Left colon (tissue), 2 donors: ENCODE measurements around the gene NUPR2. TPM values are rescaled to one million over a fixed set of nuclear protein-coding genes. Genes with fewer than 3 reads are reported as not detected.
"Not testable (repeated sequence)": the region's sequence is repeated elsewhere in the genome, so short reads cannot be mapped to it uniquely, and the experiment has no call there.

Experiments used
- ATAC-seq: fragments of 200-7000 bp; cut with Tn5 transposase; one replicate; pipeline ENCODE4 v1.9.1; 2020; ENCODE audit warnings: mild to moderate bottlenecking, moderate library complexity
- DNase-seq, 2 donors: peaks; one replicate each; pipeline ENCODE4 v3.0.0-alpha.2; 2020
- intact Hi-C, 2 donors: fragments of 100-400 bp; cut with DNase I in 1 of 2; cut with micrococcal nuclease in 1 of 2; formaldehyde crosslinking; loops; one replicate each; pipeline versions ENCODE4 v1.11.2 to v1.14.0; 2022; cut with DNase I, micrococcal nuclease
- long read RNA-seq: library from polyadenylated mRNA; unstranded; transcript quantifications from one replicate; pipeline ENCODE4 v2.0.0, GENCODE V29; 2021
- total RNA-seq, 2 donors: library from RNA; stranded (reverse); fragmentation: NEBNext Ultra II Directional; extraction: Animal tissue kit (Norgen Biotek cat#: 25700); gene quantifications; one replicate each; pipeline ENCODE4 v1.2.1, GENCODE V29; 2021
- donor health status: DM: no; HTN: no; CAD: no.
- donor health status: DM: yes; HTN: yes; CAD: no.

The NUPR2 gene, protein sequence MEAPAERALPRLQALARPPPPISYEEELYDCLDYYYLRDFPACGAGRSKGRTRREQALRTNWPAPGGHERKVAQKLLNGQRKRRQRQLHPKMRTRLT
- total RNA-seq: 1 to 10 TPM in 1 of 2 donors, under 1 TPM in 1; 0.95 to 1.4 TPM
- long read RNA-seq: 0 reads

DNA sequence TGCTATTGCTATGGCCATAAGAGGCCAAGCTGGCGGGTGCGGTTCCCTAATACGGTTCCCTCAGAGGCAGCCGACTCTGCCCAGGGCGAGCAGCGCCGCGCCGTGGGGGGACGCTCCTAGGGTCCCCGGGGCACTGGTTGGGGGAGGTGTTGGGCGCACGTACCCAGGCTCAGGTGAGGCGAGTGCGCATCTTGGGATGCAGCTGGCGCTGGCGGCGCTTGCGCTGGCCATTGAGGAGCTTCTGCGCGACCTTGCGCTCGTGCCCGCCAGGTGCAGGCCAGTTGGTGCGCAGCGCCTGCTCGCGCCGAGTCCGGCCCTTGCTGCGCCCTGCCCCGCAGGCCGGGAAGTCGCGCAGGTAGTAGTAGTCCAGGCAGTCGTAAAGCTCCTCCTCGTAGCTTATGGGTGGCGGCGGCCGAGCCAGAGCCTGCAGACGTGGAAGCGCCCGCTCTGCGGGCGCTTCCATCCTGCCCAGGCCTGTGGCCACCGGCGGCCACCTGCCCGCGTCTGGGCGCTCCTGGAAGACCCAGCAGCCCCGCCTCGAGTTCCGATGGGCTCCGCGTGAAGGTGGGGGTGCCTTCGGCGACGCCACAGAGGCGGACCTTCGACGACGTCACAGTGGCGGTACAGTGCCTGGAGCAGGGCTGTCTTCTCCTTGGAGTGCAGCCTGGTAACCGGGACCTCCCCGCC is at the start of gene NUPR2:
NUPR2 (minus strand) TSS at position 566 of the 687 bp plus-strand sequence; CDS start at position 463, 103 bp downstream.
- intact Hi-C loops: no loop called here
- ATAC-seq: peak; percentile 99
- peak in 1 of 2 donors; percentile 28 for DNase-seq

DNA sequence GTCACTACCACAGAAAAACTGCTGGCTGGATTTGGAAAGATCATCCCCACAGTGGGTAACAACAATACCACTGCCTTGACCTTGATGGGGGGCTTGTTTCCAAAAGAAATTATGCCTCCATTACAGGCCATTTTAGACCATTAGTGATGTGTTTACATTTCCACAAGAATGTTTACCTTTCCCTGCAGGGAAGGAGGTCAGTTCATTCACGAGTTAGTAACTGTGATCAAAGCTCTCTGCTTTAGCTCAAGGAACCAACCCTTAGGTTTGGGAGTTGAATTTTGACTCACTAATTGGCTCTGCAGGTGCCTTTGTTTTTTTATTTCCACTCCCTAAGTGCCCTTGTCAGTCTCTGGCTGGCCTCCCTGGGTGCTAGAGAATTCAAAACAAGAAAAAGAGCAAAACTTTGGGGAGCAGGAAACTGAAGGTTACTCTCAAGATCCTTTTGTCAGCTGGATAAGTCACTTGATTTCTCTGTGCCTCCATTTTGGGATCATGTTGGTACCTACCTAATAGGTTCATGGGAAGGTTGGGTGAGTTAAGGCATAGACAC is 41.1 kb upstream of the NUPR2 start:
- DNase-seq: no peak
- no peak for ATAC-seq
- intact Hi-C loops: no loop called here

DNA sequence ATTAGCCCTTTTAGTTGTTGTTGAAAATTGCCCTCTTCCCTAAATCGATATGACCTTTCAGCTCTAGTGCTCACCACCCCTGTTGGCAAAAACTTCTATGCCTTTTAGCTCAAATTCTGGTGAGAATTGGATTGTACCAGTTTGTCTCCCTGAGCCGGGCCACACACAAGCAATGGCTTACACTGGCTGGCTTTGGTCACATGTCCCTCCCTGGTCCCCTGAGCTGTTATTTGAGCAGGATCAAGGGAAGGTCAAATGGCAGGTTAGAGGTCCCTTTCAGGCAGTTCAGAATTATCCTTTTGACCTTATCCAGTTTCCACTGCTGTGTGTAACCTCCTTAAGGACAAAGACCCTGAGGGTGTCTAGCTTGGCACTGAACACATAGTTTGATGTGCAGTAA is 14.8 kb upstream of the NUPR2 start:
- DNase-seq, ATAC-seq, intact Hi-C loops: not testable (repeated sequence)

DNA sequence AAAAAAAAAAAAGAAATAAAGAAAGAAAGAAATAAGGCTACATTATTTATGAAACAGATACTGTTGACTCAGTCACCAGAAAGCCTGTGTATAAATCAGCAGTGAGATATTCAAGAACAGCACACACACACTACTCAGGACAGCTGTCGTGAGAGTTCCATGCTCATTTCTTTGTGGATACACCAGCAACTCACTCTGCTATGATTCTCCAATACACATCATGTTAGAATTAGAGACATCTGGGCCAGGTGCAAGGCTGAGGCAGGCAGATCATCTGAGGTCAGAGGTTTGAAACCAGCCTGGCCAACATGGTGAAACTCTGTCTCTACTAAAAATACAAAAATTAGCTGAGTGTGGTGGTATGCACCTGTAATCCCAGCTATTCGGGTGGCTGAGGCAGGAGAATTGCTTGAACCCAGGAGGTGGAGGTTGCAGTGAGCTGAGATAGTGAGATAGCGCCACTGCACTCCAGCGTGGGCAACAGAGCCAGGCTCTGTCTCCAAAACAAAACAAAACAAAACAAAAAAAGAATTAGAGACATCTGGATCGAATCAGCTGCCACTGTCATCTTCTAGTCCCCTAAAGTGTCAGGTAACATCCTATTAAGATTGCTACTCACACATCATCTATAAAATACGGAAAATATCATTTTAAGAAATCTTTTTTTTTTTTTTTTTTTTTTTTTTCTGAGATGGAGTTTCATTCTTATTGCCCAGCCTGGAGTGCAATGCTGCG is 11.2 kb upstream of the NUPR2 start:
- no peak for DNase-seq
- intact Hi-C loops: no loop called here
- ATAC-seq: no peak

DNA sequence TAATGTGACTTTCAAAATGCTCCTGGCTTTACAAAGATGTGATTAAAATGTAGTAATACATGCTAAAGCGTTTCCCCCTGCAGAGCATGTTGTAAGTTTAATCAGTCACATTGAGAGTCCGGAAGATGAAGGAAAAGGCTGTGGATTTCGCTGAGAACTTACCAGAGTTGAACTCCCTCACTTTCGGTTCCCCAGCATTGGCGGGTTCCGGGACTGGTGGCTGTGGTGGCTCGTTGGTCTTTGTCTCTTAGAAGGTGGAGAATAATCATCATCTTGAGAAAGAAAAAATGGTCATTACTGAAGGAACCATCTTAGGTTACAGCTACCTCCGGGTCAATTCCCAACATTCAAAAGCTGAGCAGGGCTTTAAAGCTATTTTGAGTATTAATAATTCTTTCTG is 9.6 kb upstream of the NUPR2 start:
- intact Hi-C loops: no loop called here
- ATAC-seq (no peak), DNase-seq (no peak)

DNA sequence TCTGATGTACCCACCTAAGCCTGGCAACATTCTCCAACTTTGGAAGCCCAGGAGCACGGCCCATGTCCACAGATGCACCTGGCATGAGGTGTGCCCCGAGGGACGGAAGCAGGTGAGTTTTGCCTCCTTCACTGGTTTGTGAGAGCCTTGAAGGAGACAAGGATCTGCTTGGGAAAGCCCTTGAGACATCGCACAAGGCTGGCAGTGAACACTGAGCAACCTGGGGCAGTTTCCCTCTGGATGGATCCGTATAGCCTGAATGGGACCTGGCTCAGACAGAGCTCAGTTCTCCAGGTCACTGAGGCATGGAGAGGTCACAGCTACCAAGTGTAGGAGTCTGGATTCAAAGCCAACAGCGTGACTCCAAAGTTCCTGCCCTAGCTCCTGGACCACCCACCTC is 8.8 kb upstream of the NUPR2 start:
- intact Hi-C loops: no loop called here
- DNase-seq (no peak), ATAC-seq (no peak)

DNA sequence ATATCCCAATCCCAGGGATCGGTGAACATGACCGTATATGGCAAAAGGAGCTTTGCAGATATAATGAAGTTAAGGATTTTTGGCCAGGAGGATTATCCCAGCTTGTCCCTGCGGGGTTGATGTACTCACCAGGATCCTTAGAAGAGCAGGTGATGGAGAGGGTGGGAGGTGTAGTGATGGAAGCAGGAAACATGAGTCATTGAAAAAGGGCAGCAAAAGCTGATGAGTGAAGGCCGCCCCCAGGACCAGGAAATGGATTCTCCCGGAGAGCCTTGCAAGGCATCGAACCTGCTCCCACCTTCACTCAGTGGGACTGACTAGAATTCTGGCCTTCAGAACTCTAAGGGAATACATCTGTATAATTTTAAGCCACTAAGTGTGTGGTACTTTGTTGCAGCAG is 5.2 kb upstream of the NUPR2 start:
- DNase-seq: no peak
- no peak for ATAC-seq
- intact Hi-C loops: no loop called here

DNA sequence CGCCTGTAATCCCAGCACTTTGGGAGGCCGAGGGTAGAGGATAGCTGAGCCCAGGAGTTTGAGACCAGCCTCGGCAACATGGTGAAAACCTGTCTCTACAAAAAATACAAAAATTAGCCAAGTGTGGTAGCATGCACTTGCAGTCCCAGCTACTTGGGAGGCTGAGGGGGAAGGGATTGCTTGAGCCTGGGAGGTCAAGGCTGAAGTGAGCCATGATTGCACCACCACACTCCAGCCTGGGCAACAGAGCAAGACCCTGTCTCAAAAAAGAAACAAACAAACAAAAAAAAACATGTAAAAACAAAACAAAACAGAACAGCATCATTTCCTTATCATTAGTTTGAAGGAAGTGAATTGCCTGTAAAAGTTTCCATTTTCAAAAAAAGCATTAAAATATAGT is 4.0 kb downstream of the NUPR2 start:
- ATAC-seq, DNase-seq, intact Hi-C loops: not testable (repeated sequence)

DNA sequence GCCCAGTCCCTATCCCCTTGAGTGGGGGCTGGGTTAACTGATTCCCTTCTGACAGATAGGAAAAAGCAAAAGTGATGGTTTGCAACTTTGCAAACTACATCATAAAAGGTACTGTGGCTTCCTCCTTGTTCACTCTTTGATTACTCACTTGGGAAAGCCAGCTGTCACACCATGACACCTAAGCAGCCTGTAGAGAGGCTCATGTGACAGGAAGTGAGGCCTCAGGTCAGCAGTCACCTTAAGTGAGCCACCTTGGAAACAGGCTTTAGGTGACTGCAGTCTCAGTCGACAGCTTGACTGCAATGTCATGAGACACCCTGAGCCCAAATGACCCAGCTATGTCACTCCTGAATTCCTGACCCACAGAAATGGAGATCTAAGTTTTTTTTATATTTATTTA is 5.6 kb downstream of the NUPR2 start:
- DNase-seq: no peak
- no peak for ATAC-seq
- intact Hi-C loops: no loop called here

DNA sequence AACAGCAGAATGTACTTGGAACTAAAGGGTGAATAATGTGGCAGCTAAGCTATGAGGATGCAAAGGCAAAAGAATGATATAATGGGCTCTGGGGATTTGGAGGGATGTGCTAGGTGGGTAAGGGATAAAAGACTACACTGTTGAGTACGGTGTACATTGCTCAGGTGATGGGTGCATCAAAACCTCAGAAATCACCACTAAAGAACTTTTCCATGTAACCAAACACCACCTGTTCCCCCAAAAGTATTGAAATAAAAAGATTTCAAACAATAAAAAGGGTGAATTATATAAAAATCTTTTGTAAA is 8.3 kb downstream of the NUPR2 start:
- no peak for ATAC-seq
- DNase-seq: no peak
- intact Hi-C loops: no loop called here

DNA sequence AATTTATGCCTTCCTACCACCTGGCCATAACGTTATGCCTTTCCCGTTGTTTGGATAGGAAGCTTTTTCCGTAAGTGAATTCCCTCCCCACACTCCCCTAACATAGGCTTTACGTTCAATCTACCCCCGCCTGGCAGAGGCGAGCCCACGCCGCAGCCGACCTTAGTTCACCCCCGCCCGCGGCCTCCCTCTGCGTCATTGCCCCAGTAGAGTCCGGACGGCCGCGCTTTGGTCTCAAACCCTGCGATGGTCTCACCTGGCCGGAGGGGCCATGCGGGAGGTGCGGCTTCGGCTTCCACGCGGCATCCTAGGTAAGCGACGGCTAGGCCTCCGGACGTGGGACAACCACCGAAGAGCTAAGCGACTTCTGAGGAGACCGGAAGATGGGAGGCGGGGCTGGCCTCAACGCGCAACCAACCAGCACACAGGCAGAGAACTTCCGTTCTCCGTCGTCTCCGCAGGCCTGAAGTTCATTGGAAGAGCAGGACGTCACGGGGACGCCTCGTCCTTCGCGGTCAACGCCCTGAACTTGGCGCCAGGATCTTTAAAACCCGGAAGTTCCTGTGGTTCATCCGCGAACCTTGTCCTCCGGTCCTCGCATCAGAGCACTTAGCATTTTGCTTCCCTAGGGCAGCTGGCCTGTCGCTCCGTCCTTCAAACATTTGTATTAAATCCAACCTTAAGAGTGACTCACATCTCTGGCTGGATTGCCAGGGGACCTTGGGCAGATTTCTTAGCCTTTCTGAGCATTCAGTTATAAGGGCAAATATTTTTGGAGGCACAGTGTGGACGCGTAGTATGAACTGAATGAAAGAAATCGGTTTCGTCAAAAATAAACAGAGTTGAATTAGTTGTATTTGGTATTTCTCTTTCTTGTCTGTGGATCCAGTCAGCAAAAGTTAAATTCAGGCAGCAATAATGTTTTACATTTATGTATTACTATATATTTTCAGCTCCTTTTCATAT is 9.8 kb downstream of the NUPR2 start, which contains the start of gene CHCHD2:
CHCHD2 (minus strand) TSS at position 369 of the 966 bp plus-strand sequence; CDS start at position 306, 63 bp downstream.
- peak; percentile 97 to 99 for DNase-seq
- intact Hi-C loops: no loop called here
- peak; percentile 99 for ATAC-seq

DNA sequence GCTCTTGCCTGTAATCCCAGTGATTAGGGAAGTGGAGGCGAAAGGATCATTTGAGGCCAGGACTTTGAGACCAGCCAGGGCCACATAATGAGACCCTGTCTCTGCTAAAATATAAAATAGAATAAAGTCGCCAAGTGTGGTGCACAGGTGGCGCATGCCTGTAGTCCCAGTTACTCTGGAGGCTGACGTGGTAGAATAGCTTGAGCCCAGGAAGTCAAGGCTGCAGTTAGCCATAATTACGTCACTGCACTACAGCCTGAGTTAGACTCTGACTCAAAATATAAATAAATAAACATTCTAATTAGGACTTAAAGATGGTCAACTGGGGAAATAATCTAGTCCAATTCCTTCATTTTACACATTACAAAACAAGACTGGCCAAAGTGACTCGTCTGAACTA is 10.7 kb downstream of the NUPR2 start:
- intact Hi-C loops: no loop called here
- ATAC-seq: peak; percentile 69

DNA sequence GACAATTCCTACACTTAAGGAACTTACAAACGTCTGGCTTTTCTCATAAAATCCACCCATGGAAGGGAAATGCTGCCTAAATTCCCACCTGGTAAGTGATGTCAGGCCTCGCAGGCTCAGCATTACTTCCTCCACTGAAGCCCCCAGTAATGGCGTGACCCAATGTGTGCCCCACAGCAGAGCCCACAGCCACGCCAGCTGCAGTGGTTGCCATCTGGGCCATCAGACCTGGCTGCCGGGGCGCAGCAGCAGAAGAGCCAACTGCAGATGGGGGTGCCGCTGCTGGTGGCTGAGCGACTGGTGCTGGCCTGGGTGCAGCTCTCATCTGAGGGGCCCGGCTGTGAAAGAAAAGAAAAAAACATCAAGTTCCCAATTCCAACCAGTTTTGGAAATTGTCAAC is 12.1 kb downstream of the NUPR2 start:
- intact Hi-C loops, DNase-seq, ATAC-seq: not testable (repeated sequence)

More for the DNA sequence above, 10.7 kb downstream of the NUPR2 start:
- peak in 1 of 2 donors; percentile 28 for DNase-seq

DNA sequence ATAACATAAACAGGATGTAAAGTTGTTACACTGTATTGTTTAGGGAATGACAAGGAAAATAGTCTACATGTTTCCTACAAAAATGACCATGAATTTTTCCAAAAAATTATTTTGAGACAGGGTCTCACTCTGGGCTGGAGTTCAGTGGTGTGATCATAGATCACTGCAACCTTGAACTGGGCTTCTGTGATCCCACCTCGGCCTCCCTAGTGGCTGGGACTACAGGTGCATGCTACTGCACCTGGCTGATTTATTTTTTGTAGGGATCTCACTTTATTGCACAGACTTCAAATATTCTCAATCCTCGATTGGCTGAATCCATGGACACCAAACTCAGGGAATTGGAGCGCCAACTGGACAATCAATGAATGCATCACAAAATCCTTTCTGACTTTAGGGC is 16.6 kb downstream of the NUPR2 start:
- ATAC-seq (no peak), DNase-seq (no peak)
- intact Hi-C loops: no loop called here

DNA sequence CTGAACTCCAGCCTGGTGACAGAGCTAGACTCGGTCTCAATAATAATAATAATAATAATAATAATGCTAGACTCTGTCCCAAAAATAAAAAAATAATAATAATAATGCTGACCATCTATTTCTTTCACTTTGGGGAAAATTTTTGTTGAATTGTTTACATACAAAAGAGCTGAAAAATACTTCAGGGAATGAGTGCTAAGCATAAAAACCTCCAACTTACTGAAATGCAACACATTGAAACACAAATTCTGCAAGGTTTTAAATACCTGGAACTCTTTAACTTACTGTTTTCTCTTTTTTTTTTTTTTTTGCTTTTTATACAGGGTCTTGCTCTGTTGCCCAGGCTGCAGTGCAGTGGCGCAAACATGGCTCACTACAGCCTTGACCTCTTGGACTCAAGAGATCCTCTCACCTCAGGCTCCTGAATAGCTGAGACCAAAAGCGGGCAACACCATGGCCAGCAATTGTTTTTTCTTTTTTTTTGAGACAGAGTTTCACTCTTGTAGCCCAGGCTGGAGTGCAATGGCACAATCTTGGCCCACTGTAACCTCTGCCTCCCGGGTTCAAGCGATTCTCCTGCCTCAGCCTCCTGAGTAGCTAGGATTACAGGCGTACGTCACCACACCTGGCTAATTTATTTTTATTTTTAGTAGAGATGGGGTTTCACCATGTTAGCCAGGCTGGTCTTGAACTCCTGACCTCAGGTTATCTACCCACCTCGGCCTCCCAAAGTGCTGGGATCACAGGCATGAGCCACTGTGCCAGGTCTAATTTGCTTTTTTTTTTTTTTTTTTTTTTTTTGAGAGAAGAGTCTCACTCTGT is 17.8 kb downstream of the NUPR2 start:
- intact Hi-C loops, DNase-seq, ATAC-seq: not testable (repeated sequence)

DNA sequence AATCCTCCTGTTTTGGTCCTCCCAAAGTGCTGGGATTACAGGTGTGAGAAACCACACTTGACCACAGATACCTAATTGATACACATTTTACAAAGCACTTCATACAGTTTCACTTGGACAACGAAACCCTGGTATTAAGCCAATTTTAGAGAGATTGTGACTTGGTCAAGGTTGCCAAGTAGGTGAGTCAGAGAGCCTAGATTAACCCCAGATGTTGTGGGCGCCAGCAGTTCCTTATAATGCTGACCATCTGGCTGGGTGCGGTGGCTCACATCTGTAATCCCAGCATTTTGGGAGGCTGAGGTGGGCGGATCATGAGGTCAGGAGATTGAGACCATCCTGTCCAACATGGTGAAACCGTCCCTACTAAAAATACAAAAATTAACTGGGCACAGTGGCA is 18.5 kb downstream of the NUPR2 start:
- intact Hi-C loops: no loop called here
- DNase-seq (no peak), ATAC-seq (no peak)

DNA sequence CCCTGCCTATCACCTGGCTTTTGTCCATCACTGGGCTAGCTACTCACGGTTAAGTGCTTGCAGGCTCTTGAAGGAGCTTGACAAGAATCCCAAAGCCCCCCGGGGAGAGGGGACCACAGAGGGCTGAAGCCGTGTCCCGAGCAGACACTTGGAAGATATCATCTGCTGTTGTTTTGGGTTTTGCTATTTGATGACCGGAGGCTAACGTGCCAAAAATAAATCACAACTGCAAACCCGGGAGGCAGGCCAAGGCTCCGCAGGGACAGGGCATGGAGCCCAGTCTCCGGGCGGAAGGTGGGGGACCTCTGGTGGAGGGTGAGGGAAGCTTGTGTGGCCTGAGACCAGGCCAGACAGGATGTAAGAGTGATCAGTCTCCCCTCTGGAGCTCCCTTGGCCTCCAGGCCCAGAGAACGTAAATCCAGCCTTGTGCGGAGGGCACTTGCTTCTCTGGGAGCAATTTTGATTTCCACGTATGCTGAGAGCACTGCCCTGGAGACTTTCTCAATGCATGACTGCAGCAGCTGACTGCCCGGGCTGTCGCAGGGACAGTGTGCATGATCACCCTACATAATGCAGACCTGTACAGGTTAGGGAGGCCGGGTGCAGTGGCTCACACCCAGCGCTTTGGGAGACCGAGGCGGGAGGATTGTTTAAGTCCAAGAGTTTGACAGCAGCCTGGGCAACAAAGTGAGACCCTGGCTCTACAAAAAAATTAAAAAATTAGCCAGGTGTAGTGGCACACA is 23.3 kb downstream of the NUPR2 start, which contains the start of gene PHKG1:
PHKG1 (minus strand) TSS at position 164 of the 743 bp plus-strand sequence. CDS start 4,011 bp downstream, outside the sequence.
- peak; percentile 86 for ATAC-seq
- peak; percentile 61 to 62 for DNase-seq
- intact Hi-C loops: no loop called here
